Liver (tissue), 9 donors: ENCODE results near the gene APOBEC3A. TPM values are rescaled to one million over a fixed set of nuclear protein-coding genes. Genes with fewer than 3 reads are reported as not detected.
"Not testable (repeated sequence)": the region's sequence is repeated elsewhere in the genome, so short reads cannot be mapped to it uniquely, and the experiment has no call there.

ENCODE experiments used
- DNase-seq: peaks from one replicate; pipeline ENCODE4 v3.0.0-alpha.2; 2017; ENCODE audit warnings: low spot score
- H3K27ac ChIP-seq, 2 donors: one replicate each; pipeline ENCODE4 v1.7.0; 2013; ENCODE audit warnings: inconsistent platforms in 2 of 2, low read length in 2 of 2, control low read depth in 1 of 2, low read depth in 1 of 2, mild to moderate bottlenecking in 1 of 2
- H3K27me3 ChIP-seq, 4 donors: one replicate each; pipeline versions ENCODE4 v1.6.1 to v1.7.0; 2013; ENCODE audit warnings: low read length in 3 of 4, inconsistent platforms in 1 of 4, mild to moderate bottlenecking in 1 of 4, moderate library complexity in 1 of 4; ENCODE audit not compliant: control insufficient read depth in 4 of 4, insufficient read depth in 4 of 4
- H3K36me3 ChIP-seq, 4 donors: one replicate each; pipeline versions ENCODE4 v1.6.1 to v1.7.0; 2013; ENCODE audit warnings: low read length in 3 of 4, mild to moderate bottlenecking in 3 of 4, low read depth in 1 of 4, moderate library complexity in 1 of 4; ENCODE audit not compliant: control insufficient read depth in 4 of 4, insufficient read depth in 3 of 4
- H3K4me1 ChIP-seq, 4 donors: one replicate each; pipeline versions ENCODE4 v1.6.1 to v1.7.0; 2013; ENCODE audit warnings: low read length in 3 of 4, mild to moderate bottlenecking in 3 of 4, moderate library complexity in 1 of 4; ENCODE audit not compliant: control insufficient read depth in 4 of 4, insufficient read depth in 4 of 4
- H3K4me3 ChIP-seq, 3 donors: one replicate each; pipeline versions ENCODE4 v1.6.1 to v1.7.0; 2013; ENCODE audit warnings: low read length in 3 of 3, control low read depth in 1 of 3, low read depth in 1 of 3, mild to moderate bottlenecking in 1 of 3
- H3K9ac ChIP-seq, 2 donors: one replicate each; pipeline ENCODE4 v1.7.0; 2013; ENCODE audit warnings: low read length in 2 of 2, mild to moderate bottlenecking in 2 of 2, moderate library complexity in 2 of 2, control low read depth in 1 of 2, low read depth in 1 of 2
- H3K9me3 ChIP-seq, 4 donors: one replicate each; pipeline versions ENCODE4 v1.6.1 to v1.7.0; 2013; ENCODE audit warnings: low read length in 3 of 4; ENCODE audit not compliant: control insufficient read depth in 4 of 4
- EGR1 ChIP-seq, 2 donors: IDR thresholded peaks; 2 replicates each; pipeline ENCODE4 v1.6.1; 2016 to 2018; ENCODE audit warnings: antibody characterized with exemption in 2 of 2, low read depth in 2 of 2
- FOXA2 ChIP-seq: IDR thresholded peaks from 2 replicates; pipeline ENCODE4 v1.6.1; 2016; ENCODE audit warnings: antibody characterized with exemption
- GABPA ChIP-seq, 2 donors: IDR thresholded peaks in 1 of 2; conservative IDR thresholded peaks in 1 of 2; 2 replicates each; pipeline ENCODE4 v1.6.1; 2016; ENCODE audit warnings: antibody characterized with exemption in 2 of 2, mild to moderate bottlenecking in 1 of 2, moderate library complexity in 1 of 2
- HNF4G ChIP-seq: IDR thresholded peaks from 2 replicates; pipeline ENCODE4 v1.6.1; 2016; ENCODE audit warnings: antibody characterized with exemption
- NR2F2 ChIP-seq: IDR thresholded peaks from 2 replicates; pipeline ENCODE4 v1.6.1; 2016; ENCODE audit warnings: antibody characterized with exemption
- SP1 ChIP-seq: IDR thresholded peaks from 2 replicates; pipeline ENCODE4 v1.6.1; 2018; ENCODE audit warnings: antibody characterized with exemption, mild to moderate bottlenecking
- TAF1 ChIP-seq: conservative IDR thresholded peaks from 2 replicates; pipeline ENCODE4 v1.6.1; 2016; ENCODE audit warnings: antibody characterized with exemption, mild to moderate bottlenecking
- YY1 ChIP-seq: IDR thresholded peaks from 2 replicates; pipeline ENCODE4 v1.6.1; 2016; ENCODE audit warnings: antibody characterized with exemption, mild to moderate bottlenecking
- WGBS: extraction: QIAGEN DNeasy Blood & Tissue Kit; methylation state at CpG from one replicate; pipeline ENCODE4 v1.1.7; 2013; 5-methylcytosine and 5-hydroxymethylcytosine counted together
- polyA plus RNA-seq, 2 donors: library from polyadenylated mRNA; stranded (reverse) in 1 of 2; unstranded in 1 of 2; fragments of 200-250 nt in 1 of 2; fragments of >200 nt in 1 of 2; fragmentation: Nextera tagmentation in 1 of 2; extraction: Ambion mirVana in 1 of 2; gene quantifications; one replicate each; pipeline versions ENCODE4 v1.2.1 to v1.2.3, GENCODE V29; 2013 to 2015
- total RNA-seq, 2 donors: library from RNA; depleted of rRNA; stranded (reverse); fragments of >200 nt; gene quantifications; one replicate each; pipeline ENCODE4 v1.2.3, GENCODE V29; 2014
- TF ChIP-seq, protein P1 (sequence below): IDR thresholded peaks from 2 replicates; pipeline ENCODE4 v1.6.1; 2016; ENCODE audit warnings: antibody characterized with exemption, mild to moderate bottlenecking
- TF ChIP-seq, protein P2 (sequence below): fragments of 150-350 bp; IDR thresholded peaks from 2 replicates; pipeline ENCODE4 v1.5.1; 2017; ENCODE audit warnings: improper control_type of control experiment, low read depth, low read length; ENCODE audit not compliant: missing input control
- TF ChIP-seq, protein P3 (sequence below): IDR thresholded peaks from 2 replicates; pipeline ENCODE4 v1.6.1; 2016; ENCODE audit warnings: antibody characterized with exemption
- TF ChIP-seq, protein P4 (sequence below): IDR thresholded peaks from 2 replicates; pipeline ENCODE4 v1.6.1; 2016; ENCODE audit warnings: antibody characterized with exemption
- donor health status: healthy.
- donor health status: healthy.
- donor health status: healthy.
- donor health status: healthy.
- donor health status: healthy.

Gene APOBEC3A
- total and polyA plus RNA-seq, 4 donors = 0.26 to 8.7 (median 4.6) TPM

DNA sequence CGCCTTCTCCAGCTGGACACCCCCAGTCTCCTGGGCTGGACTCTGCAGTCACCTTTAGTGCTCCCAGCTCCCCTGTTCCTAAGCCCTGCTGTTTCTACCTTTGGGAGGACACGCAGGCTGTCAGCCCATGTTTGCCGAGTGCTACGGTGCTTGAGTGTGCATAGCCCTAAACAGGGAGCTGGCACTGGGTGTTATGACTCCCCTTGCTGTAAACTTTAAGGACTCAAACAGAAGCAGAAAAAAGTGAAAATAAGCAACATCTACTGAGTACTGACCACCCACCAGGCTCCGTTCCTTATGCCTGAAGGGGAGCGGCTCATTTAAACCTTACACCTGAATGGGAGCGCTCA is 17.4 kb downstream of the APOBEC3A start:
- no peaks in the 10 kb centered on the region for H3K36me3 ChIP-seq
- no peaks in the 10 kb centered on the region for H3K27me3 ChIP-seq
- no peak overlapping the region for H3K9ac ChIP-seq
- 83% methylated on average over 7 of the region's 7 CpGs for WGBS
- no peaks in the 10 kb centered on the region for H3K9me3 ChIP-seq
- H3K27ac ChIP-seq = no peak overlapping the region
- DNase-seq = no peak
- H3K4me3 ChIP-seq = no peak overlapping the region
- H3K4me1 ChIP-seq = no peaks in the 10 kb centered on the region
- no peak for TF ChIP-seq FOXA2
- TF ChIP-seq SP1 = no peak
- TF ChIP-seq NR2F2 = no peak
- no peak for TF ChIP-seq GABPA (IDR thresholded peaks at IDR 0.05 in 1 of 2, conservative IDR thresholded peaks at IDR 0.05 in 1 of 2)
- TF ChIP-seq, protein P1, sequence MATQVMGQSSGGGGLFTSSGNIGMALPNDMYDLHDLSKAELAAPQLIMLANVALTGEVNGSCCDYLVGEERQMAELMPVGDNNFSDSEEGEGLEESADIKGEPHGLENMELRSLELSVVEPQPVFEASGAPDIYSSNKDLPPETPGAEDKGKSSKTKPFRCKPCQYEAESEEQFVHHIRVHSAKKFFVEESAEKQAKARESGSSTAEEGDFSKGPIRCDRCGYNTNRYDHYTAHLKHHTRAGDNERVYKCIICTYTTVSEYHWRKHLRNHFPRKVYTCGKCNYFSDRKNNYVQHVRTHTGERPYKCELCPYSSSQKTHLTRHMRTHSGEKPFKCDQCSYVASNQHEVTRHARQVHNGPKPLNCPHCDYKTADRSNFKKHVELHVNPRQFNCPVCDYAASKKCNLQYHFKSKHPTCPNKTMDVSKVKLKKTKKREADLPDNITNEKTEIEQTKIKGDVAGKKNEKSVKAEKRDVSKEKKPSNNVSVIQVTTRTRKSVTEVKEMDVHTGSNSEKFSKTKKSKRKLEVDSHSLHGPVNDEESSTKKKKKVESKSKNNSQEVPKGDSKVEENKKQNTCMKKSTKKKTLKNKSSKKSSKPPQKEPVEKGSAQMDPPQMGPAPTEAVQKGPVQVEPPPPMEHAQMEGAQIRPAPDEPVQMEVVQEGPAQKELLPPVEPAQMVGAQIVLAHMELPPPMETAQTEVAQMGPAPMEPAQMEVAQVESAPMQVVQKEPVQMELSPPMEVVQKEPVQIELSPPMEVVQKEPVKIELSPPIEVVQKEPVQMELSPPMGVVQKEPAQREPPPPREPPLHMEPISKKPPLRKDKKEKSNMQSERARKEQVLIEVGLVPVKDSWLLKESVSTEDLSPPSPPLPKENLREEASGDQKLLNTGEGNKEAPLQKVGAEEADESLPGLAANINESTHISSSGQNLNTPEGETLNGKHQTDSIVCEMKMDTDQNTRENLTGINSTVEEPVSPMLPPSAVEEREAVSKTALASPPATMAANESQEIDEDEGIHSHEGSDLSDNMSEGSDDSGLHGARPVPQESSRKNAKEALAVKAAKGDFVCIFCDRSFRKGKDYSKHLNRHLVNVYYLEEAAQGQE = no peak
- TF ChIP-seq EGR1 (IDR thresholded peaks at IDR 0.05; ENCODE audit: low read depth in 2 of 2) = no peak
- TF ChIP-seq, protein P2, sequence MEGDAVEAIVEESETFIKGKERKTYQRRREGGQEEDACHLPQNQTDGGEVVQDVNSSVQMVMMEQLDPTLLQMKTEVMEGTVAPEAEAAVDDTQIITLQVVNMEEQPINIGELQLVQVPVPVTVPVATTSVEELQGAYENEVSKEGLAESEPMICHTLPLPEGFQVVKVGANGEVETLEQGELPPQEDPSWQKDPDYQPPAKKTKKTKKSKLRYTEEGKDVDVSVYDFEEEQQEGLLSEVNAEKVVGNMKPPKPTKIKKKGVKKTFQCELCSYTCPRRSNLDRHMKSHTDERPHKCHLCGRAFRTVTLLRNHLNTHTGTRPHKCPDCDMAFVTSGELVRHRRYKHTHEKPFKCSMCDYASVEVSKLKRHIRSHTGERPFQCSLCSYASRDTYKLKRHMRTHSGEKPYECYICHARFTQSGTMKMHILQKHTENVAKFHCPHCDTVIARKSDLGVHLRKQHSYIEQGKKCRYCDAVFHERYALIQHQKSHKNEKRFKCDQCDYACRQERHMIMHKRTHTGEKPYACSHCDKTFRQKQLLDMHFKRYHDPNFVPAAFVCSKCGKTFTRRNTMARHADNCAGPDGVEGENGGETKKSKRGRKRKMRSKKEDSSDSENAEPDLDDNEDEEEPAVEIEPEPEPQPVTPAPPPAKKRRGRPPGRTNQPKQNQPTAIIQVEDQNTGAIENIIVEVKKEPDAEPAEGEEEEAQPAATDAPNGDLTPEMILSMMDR = no peak
- TF ChIP-seq, protein P3, sequence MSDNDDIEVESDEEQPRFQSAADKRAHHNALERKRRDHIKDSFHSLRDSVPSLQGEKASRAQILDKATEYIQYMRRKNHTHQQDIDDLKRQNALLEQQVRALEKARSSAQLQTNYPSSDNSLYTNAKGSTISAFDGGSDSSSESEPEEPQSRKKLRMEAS = no peak
- no peak for TF ChIP-seq TAF1
- TF ChIP-seq, protein P4, sequence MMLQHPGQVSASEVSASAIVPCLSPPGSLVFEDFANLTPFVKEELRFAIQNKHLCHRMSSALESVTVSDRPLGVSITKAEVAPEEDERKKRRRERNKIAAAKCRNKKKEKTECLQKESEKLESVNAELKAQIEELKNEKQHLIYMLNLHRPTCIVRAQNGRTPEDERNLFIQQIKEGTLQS = no peak
- TF ChIP-seq HNF4G = no peak
- TF ChIP-seq YY1 = no peak

DNA sequence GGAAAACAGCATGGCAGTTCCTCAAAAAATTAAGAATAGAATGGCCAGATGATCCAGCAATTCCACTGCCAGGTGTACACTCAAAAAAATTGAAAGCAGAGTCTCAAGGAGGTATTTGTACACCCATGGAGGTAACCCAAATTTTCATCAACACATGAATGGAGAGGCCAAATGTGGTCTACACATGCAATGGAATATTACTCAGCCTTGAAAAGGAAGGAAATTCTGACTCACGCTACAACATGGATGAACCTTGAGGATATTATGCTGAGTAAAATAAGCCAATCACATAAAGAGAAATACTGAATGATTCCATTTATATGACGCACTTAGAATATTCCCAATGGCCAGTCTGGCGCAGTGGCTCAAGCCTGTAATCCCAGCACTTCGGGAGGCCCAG is 19.9 kb downstream of the APOBEC3A start:
- H3K27me3 ChIP-seq, H3K4me1 ChIP-seq, H3K9me3 ChIP-seq, H3K36me3 ChIP-seq, DNase-seq, H3K9ac ChIP-seq, H3K4me3 ChIP-seq, H3K27ac ChIP-seq: not testable (repeated sequence)
- WGBS = 95% methylated on average over 4 of the region's 4 CpGs

DNA sequence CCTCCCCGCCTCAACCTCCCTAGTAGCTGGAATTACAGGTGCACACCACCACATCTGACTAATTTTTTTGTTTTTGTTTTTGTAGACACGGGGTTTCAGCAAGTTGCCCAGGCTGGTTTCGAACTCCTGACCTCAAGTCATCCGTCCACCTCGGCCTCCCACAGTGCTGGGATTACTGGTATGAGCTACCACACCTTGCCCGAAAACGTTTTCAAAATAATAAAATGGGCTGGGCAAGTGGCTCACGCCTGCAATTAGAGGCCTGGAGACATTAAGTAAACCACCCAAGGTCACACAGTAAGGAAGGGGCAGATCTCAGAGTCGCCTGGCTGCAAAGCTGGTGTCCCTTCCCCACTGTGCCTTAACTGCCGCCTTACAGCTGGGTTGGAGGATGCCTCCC is 23.2 kb downstream of the APOBEC3A start:
- H3K4me1 ChIP-seq, H3K9ac ChIP-seq, H3K4me3 ChIP-seq, DNase-seq, H3K27ac ChIP-seq, H3K36me3 ChIP-seq, H3K9me3 ChIP-seq, H3K27me3 ChIP-seq: not testable (repeated sequence)
- 66% methylated on average over 10 of the region's 10 CpGs for WGBS
